Neural progenitor cell (in vitro differentiated cells): Measurements from ENCODE around the gene CMTM8. TPM values are rescaled to one million over a fixed set of nuclear protein-coding genes. Genes with fewer than 3 reads are reported as not detected.

Experiments
- DNase-seq: peaks from one replicate; pipeline ENCODE4 v3.0.0-alpha.2; 2016; ENCODE audit warnings: low spot score
- H2AFZ ChIP-seq: fragments of 200-600 bp; sonication (generic); replicated peaks from 2 replicates; pipeline ENCODE4 v1.6.1; 2016; ENCODE audit warnings: antibody characterized with exemption
- H3F3A ChIP-seq: fragments of 200-600 bp; sonication (generic); 2 replicates; pipeline ENCODE4 v1.6.1; 2016; ENCODE audit warnings: antibody characterized with exemption, low read depth
- H3K27ac ChIP-seq: fragments of 200-600 bp; sonication (generic); 2 replicates; pipeline ENCODE4 v1.5.1; 2016; ENCODE audit warnings: mild to moderate bottlenecking
- H3K27me3 ChIP-seq: fragments of 200-600 bp; sonication (generic); 2 replicates; pipeline ENCODE4 v1.6.1; 2016; ENCODE audit warnings: mild to moderate bottlenecking, moderate library complexity
- H3K36me3 ChIP-seq: fragments of 200-600 bp; sonication (generic); 2 replicates; pipeline ENCODE4 v1.5.1; 2016
- H3K4me1 ChIP-seq: fragments of 200-600 bp; sonication (generic); 2 replicates; pipeline ENCODE4 v1.6.1; 2016; ENCODE audit warnings: mixed run types
- H3K4me2 ChIP-seq: fragments of 200-600 bp; sonication (generic); 2 replicates; pipeline ENCODE4 v1.6.1; 2016
- H3K4me3 ChIP-seq: fragments of 200-600 bp; sonication (generic); 2 replicates; pipeline ENCODE4 v1.5.1; 2016
- H3K79me2 ChIP-seq: fragments of 200-600 bp; sonication (generic); 2 replicates; pipeline ENCODE4 v1.6.1; 2016; ENCODE audit warnings: low read depth
- H3K9ac ChIP-seq: fragments of 200-600 bp; sonication (generic); 2 replicates; pipeline ENCODE4 v1.6.1; 2016
- H3K9me3 ChIP-seq: fragments of 200-600 bp; sonication (generic); 2 replicates; pipeline ENCODE4 v1.5.1; 2016; ENCODE audit warnings: low read depth
- H4K20me1 ChIP-seq: fragments of 200-600 bp; sonication (generic); 2 replicates; pipeline ENCODE4 v1.6.1; 2016; ENCODE audit warnings: low read depth
- H3K27ac Mint-ChIP-seq: 3 replicates; pipeline ENCODE4 v1.8.0; 2021; ENCODE audit warnings: mixed read lengths
- H3K27me3 Mint-ChIP-seq: 2 replicates; pipeline ENCODE4 v1.8.0; 2022; ENCODE audit warnings: low read depth, mild to moderate bottlenecking, inconsistent platforms, moderate library complexity, mixed read lengths; ENCODE audit not compliant: insufficient read depth
- H3K36me3 Mint-ChIP-seq: 3 replicates; pipeline ENCODE4 v1.8.0; 2021; ENCODE audit warnings: mixed read lengths
- H3K4me1 Mint-ChIP-seq: 3 replicates; pipeline ENCODE4 v1.8.0; 2021; ENCODE audit warnings: mixed read lengths
- H3K4me3 Mint-ChIP-seq: 3 replicates; pipeline ENCODE4 v1.8.0; 2021; ENCODE audit warnings: mild to moderate bottlenecking, moderate library complexity, mixed read lengths
- H3K9me3 Mint-ChIP-seq: 3 replicates; pipeline ENCODE4 v1.8.0; 2020; ENCODE audit warnings: mixed read lengths
- EZH2 ChIP-seq: fragments of 200-600 bp; sonication (generic); IDR thresholded peaks from 2 replicates; pipeline ENCODE4 v1.6.1; 2017; ENCODE audit warnings: antibody characterized with exemption, mild to moderate bottlenecking, moderate library complexity
- EZH2phosphoT487 ChIP-seq: fragments of 200-600 bp; sonication (generic); IDR thresholded peaks from 2 replicates; pipeline ENCODE4 v1.6.1; 2017; ENCODE audit warnings: antibody characterized with exemption
- total RNA-seq: library from RNA; depleted of rRNA; stranded (reverse); fragments of >200 nt; gene quantifications from 2 replicates; pipeline ENCODE4 v1.2.3, GENCODE V29; 2015; ENCODE audit warnings: low replicate concordance
- TF ChIP-seq, protein P1 (sequence below): fragments of 200-600 bp; sonication (generic); IDR thresholded peaks from 2 replicates; pipeline ENCODE4 v1.5.1; 2017; ENCODE audit warnings: antibody characterized with exemption, mild to moderate bottlenecking

Gene CMTM8
- total RNA-seq, 1 donor from 2014 or later, result 2.1 TPM

DNA sequence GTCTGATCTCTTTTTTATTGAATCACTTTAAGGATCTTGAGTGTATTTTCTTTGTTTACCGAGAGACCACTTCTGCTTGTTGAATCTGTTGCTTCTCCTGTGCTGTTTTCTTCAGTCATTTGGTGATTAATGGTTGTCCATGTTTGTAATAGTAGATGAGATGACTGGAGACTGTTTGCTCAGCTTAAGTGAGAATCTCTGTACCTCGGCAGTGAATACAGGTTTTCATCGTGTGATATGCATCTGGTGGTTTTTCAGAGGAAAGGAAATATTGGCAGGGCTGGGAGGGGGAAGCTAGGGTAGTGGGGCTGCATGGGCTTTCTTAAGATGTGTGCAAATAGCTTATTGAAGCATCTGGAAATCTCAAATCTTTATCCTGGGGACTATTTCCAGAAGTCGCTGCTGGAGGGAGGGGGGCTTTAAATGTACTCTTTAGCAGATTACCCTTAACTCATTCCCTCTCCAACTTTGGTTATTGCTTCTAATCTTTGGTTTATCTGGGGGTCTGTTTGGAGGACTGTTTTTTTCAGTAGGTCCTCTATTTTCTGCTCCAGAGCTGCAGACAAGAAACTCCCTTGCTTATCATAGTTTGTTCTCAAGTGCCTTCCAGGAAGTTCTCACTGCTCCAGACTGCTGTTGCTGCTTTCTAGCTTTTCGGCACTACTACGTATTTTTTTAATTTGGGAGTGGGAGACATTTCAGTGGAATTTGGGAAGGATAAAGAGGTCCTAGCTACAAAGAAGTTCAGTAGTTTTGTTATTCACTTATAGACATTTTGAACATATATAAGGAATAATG lies 19.4 kb downstream of the CMTM8 start:
- TF ChIP-seq, protein P1, sequence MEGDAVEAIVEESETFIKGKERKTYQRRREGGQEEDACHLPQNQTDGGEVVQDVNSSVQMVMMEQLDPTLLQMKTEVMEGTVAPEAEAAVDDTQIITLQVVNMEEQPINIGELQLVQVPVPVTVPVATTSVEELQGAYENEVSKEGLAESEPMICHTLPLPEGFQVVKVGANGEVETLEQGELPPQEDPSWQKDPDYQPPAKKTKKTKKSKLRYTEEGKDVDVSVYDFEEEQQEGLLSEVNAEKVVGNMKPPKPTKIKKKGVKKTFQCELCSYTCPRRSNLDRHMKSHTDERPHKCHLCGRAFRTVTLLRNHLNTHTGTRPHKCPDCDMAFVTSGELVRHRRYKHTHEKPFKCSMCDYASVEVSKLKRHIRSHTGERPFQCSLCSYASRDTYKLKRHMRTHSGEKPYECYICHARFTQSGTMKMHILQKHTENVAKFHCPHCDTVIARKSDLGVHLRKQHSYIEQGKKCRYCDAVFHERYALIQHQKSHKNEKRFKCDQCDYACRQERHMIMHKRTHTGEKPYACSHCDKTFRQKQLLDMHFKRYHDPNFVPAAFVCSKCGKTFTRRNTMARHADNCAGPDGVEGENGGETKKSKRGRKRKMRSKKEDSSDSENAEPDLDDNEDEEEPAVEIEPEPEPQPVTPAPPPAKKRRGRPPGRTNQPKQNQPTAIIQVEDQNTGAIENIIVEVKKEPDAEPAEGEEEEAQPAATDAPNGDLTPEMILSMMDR, result no peak
- TF ChIP-seq EZH2phosphoT487 (no peak), EZH2 (no peak)
- no peaks in the 10 kb centered on the region for H3K9me3 ChIP-seq
- Mint-ChIP-seq H3K27me3 (no peaks in the 10 kb centered on the region), H3K4me1 (no peaks in the 10 kb centered on the region), H3K4me3 (no peak overlapping the region), H3K27ac (no peak overlapping the region), H3K36me3 (no peaks in the 10 kb centered on the region), H3K9me3 (peaks cover 12% of the 10 kb centered on the region)
- H4K20me1 ChIP-seq, result no peaks in the 10 kb centered on the region
- no peak overlapping the region for H3K4me2 ChIP-seq
- no peaks in the 10 kb centered on the region for H3K4me1 ChIP-seq
- no peak overlapping the region for H3K9ac ChIP-seq
- H3K79me2 ChIP-seq, result no peaks in the 10 kb centered on the region
- H3K27ac ChIP-seq, result no peak overlapping the region
- H3K36me3 ChIP-seq, result no peaks in the 10 kb centered on the region
- no peak overlapping the region for H3K4me3 ChIP-seq
- H3K27me3 ChIP-seq, result no peaks in the 10 kb centered on the region
- DNase-seq, result no peak
- H2AFZ ChIP-seq, result no peak overlapping the region
- no peaks in the 10 kb centered on the region for H3F3A ChIP-seq

DNA sequence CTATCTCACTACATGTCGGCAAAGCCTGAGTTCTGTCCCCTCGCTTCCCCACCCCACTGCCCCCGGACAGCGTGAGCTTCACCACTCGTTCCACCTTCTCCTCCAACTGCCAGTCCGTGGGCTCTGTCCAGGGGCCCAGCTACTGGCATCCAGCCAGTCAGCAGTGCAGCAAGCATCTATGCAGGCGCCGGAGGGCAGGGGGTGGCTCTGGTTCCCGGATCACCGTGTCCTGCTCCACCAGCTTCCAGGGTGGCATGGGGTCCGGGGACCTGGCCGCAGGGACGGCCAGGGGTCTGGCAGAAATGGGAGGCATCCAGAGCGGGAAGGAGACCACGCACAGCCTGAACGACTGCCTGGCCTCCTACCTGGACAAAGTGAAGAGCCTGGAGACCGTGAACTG lies 20.4 kb downstream of the CMTM8 start:
- no peaks in the 10 kb centered on the region for H3K27me3 Mint-ChIP-seq
- H3K9me3 Mint-ChIP-seq, result peaks cover 15% of the 10 kb centered on the region
- Histone ChIP-seq H3K79me2 (no peaks in the 10 kb centered on the region), H3K4me2 (no peak overlapping the region), H3K9ac (no peak overlapping the region), H3K36me3 (no peaks in the 10 kb centered on the region), H3K9me3 (no peaks in the 10 kb centered on the region), H3K27ac (no peak overlapping the region), H3K4me1 (no peaks in the 10 kb centered on the region), H3K27me3 (no peaks in the 10 kb centered on the region), H2AFZ (no peak overlapping the region), H3F3A (no peaks in the 10 kb centered on the region), H4K20me1 (no peaks in the 10 kb centered on the region), H3K4me3 (no peak overlapping the region)
- no peaks in the 10 kb centered on the region for H3K4me1 Mint-ChIP-seq
- TF ChIP-seq EZH2, result no peak
- no peak for TF ChIP-seq EZH2phosphoT487
- TF ChIP-seq, protein P1, result no peak
- H3K27ac Mint-ChIP-seq, result no peak overlapping the region
- DNase-seq, result no peak
- H3K36me3 Mint-ChIP-seq, result no peaks in the 10 kb centered on the region
- no peak overlapping the region for H3K4me3 Mint-ChIP-seq

DNA sequence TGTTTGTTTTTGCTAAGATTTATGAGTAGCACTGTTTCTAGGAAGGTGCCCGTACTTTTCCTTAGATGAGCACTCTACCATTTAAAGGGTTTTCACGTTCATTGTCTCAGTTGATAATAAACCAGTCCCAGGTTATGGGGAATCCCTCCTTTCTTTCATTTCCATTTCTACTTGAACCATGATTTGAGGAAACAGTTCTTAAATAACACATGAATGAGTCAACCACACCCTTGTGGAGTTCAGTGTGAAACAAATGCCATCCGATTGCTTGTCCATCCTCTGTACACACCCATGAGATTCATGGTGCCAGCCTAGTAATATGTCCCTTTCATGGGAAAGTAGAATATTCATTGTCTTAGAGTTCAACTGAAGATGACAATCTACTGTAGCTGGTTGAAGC lies 23.1 kb downstream of the CMTM8 start:
- Histone ChIP-seq H3K4me2 (no peak overlapping the region), H3K9ac (no peak overlapping the region), H3K79me2 (no peaks in the 10 kb centered on the region), H3K4me1 (no peaks in the 10 kb centered on the region), H3F3A (no peaks in the 10 kb centered on the region), H4K20me1 (no peaks in the 10 kb centered on the region), H2AFZ (no peak overlapping the region), H3K4me3 (no peak overlapping the region), H3K27me3 (no peaks in the 10 kb centered on the region), H3K36me3 (no peaks in the 10 kb centered on the region), H3K9me3 (no peaks in the 10 kb centered on the region), H3K27ac (no peak overlapping the region)
- no peaks in the 10 kb centered on the region for H3K4me1 Mint-ChIP-seq
- H3K27me3 Mint-ChIP-seq, result no peaks in the 10 kb centered on the region
- TF ChIP-seq EZH2phosphoT487 (no peak), EZH2 (no peak)
- TF ChIP-seq, protein P1, result no peak
- H3K36me3 Mint-ChIP-seq, result no peaks in the 10 kb centered on the region
- H3K4me3 Mint-ChIP-seq, result no peak overlapping the region
- H3K9me3 Mint-ChIP-seq, result peaks cover 8% of the 10 kb centered on the region
- DNase-seq, result no peak
- H3K27ac Mint-ChIP-seq, result no peak overlapping the region
